Measurements from ENCODE around the gene VAV1.

Gene VAV1

DNA sequence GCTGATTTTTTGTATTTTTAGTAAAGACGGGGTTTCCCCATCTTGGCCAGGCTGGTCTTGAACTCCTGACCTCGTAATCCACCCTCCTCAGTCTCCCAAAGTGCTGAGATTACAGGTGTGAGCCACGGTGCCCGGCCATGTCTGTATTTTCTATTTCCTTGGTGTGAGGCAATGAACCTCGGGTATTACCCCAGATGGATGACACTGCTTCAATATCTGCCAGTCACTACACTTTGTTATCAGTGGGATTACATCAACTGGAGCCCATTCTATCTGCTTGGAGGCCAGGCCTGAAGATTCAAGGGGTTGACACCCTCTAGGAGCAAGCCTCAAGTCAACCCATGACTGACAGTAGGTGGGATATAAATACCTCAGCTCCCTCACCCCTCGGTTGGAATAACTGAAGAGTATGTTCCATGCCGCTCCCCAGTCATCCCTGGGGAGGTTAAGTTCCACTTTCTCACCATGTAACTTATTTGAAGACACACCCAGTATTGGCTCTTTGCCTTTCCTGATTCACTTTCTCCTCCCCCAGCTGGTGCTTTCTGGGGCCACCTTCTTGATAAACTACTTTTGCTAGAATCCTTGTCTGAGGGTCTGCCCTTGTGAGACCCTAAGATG, 113.9 kb downstream of the VAV1 start:
- TF ChIP-seq, protein P1, sequence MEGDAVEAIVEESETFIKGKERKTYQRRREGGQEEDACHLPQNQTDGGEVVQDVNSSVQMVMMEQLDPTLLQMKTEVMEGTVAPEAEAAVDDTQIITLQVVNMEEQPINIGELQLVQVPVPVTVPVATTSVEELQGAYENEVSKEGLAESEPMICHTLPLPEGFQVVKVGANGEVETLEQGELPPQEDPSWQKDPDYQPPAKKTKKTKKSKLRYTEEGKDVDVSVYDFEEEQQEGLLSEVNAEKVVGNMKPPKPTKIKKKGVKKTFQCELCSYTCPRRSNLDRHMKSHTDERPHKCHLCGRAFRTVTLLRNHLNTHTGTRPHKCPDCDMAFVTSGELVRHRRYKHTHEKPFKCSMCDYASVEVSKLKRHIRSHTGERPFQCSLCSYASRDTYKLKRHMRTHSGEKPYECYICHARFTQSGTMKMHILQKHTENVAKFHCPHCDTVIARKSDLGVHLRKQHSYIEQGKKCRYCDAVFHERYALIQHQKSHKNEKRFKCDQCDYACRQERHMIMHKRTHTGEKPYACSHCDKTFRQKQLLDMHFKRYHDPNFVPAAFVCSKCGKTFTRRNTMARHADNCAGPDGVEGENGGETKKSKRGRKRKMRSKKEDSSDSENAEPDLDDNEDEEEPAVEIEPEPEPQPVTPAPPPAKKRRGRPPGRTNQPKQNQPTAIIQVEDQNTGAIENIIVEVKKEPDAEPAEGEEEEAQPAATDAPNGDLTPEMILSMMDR (IDR thresholded peaks at IDR 0.05; ENCODE audit: insufficient read depth, low read depth, low read length, missing control alignments), result no peak
- DNase-seq (ENCODE audit: low read depth), result peak; percentile 18
- H3K4me3 ChIP-seq (ENCODE audit: low read depth, low read length), result no peak overlapping the region

DNA sequence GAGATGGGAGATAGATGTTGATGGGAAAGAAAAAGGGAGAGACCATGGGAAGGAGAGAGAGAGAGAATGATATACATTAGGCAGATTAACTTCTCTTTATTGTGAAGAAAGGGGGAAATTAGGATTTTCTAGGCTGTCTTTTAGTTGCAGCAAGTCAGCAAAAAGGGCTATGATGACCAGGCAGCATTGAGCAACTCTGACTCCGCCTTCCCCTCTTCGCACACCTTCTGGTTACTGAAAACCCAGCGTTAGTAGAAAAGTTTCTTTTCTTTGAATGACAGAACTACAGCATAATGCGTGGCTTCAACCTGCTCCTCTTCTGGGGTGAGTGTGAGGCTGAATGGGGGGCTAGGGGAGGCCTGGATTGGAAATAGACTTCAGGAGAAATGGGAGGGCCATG, 114.8 kb downstream of the VAV1 start, which contains the start of gene ADGRE1:
TSS of gene ADGRE1 (plus strand) at position 264 of the 400 bp plus-strand sequence. CDS start at position 294, 30 bp downstream.
- H3K4me3 ChIP-seq (ENCODE audit: low read depth, low read length), result no peak within 1 kb of the TSS
- TF ChIP-seq, protein P1 (IDR thresholded peaks at IDR 0.05; ENCODE audit: insufficient read depth, low read depth, low read length, missing control alignments), result no peak
- no peak for DNase-seq (ENCODE audit: low read depth)

DNA sequence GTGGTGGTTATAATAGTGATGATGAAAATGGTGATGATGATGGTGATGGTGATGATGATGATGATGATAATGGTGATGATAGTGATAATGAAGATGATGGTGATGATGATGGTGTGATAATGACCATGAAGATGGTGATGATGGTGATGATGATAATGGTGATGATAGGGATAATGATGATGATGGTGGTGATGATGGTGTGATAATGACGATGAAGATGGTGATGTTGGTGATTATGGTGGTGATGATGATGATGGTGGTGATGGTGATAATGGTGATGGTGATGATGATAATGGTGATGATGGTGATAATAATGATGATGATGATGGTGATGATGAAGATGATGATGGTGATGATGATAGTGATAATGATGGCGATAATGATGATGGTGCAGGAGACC, 116.5 kb downstream of the VAV1 start:
- no peak for DNase-seq (ENCODE audit: low read depth)
- TF ChIP-seq, protein P1 (IDR thresholded peaks at IDR 0.05; ENCODE audit: insufficient read depth, low read depth, low read length, missing control alignments), result no peak

DNA sequence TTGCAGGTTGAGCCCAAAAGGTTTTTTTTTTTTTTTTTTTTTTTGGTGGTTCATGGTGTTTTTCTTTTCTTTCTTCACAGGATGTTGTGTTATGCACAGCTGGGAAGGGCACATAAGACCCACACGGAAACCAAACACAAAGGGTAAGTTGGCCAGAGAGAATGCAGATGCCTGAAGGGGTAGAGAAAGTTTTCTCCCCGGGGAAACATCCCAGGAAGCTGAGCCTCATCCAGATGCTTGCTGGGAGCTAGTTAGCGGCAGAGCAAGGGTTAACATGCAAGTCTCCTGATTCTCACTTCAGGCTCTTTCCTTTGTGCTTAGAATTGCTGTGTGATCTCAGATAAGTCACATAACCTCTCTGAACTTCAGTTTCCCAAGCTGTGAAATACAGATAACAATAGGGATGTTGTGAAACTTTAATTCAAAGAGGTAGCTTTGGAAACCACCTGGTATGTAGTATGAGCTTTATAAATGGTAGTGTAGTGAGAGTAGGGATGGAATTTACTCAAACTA, 117.9 kb downstream of the VAV1 start:
- DNase-seq (ENCODE audit: low read depth), result no peak
- no peak overlapping the region for H3K4me3 ChIP-seq (ENCODE audit: low read depth, low read length)
- TF ChIP-seq, protein P1 (IDR thresholded peaks at IDR 0.05; ENCODE audit: insufficient read depth, low read depth, low read length, missing control alignments), result no peak

More for the DNA sequence above, 116.5 kb downstream of the VAV1 start:
- no peak overlapping the region for H3K4me3 ChIP-seq (ENCODE audit: low read depth, low read length)

DNA sequence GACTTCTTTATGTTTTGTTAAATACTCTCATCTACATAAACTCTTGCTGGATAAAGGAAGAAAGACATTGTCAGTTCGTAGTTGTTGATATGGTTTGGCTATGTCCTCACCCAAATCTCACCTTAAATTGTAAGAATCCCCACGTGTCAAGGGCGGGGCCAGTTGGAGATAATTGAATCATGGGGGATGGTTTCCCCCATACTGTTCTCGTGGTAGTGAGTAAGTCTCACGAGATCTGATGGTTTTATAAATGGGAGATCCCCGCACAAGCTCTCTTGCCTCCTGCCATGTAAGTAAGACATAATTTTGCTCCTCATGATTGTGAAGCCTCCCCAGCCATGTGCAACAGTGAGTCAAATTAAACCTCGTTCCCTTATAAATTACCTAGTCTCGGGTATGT, 118.4 kb downstream of the VAV1 start:
- no peak overlapping the region for H3K4me3 ChIP-seq (ENCODE audit: low read depth, low read length)
- TF ChIP-seq, protein P1 (IDR thresholded peaks at IDR 0.05; ENCODE audit: insufficient read depth, low read depth, low read length, missing control alignments), result no peak
- DNase-seq (ENCODE audit: low read depth), result no peak

DNA sequence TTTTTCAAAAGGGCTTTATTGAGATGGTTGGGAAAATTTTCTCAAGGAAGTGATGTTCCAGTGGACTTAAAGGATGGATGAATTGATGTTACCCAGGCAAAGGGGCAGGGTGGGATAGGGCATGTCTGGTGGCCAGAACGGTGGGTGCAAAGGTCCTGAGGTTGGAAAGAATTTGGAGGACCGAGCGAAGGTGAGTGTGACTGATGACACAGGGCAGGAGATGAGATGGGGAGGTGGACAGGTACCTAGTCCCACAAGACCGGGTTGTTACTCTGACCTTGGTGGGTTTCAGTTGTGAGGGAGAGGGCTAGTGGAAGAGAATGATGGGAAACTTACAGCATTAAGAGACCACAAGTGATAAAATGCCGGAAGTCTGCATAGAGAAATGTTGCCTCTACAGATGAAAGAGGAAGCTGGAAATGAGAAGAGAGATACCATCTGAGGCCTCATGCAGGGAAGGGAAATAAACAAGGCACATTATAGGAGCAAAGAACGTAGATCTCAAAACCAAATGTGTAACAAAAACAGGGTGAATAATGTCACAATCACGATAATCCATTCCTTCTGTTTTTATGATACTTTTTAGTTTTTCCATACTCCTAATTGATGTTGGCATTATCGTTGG, 119.4 kb downstream of the VAV1 start:
- no peak overlapping the region for H3K4me3 ChIP-seq (ENCODE audit: low read depth, low read length)
- TF ChIP-seq, protein P1 (IDR thresholded peaks at IDR 0.05; ENCODE audit: insufficient read depth, low read depth, low read length, missing control alignments), result no peak
- DNase-seq (ENCODE audit: low read depth), result no peak
